Measurements from ENCODE around the gene SESN3. TPM values are rescaled to one million over a fixed set of nuclear protein-coding genes. Genes with fewer than 3 reads are reported as not detected.

Gene SESN3
- total RNA-seq, 1 experiment from 2014 or later: 1.4 TPM

GRCh38 chr11:95219599-95219998, 11.4 kb downstream of the SESN3 start:
- Histone ChIP-seq H3K4me3 (ENCODE audit: low read depth in 2 of 2, low read length in 2 of 2) (no peak overlapping the region), H3K36me3 (ENCODE audit: control insufficient read depth, insufficient read depth, low read length) (no peaks in the 10 kb centered on the region), H3K27me3 (ENCODE audit: control insufficient read depth, insufficient read depth, low read length) (peaks cover 11% of the 10 kb centered on the region), H3K4me1 (ENCODE audit: control insufficient read depth, insufficient read depth, low read length) (no peaks in the 10 kb centered on the region), H3K27ac (ENCODE audit: low read length) (no peak overlapping the region), H3K9me3 (ENCODE audit: control insufficient read depth, insufficient read depth, low read depth, low read length) (no peaks in the 10 kb centered on the region)
- no peak for DNase-seq (ENCODE audit: low read depth, low spot score)
- no peak for ATAC-seq
- in situ Hi-C loops (cut with HindIII; ENCODE audit: low pct_unique_long_range_greater_than_20kb, low sequenced_read_pairs) (no loop called here), intact Hi-C loops (cut with micrococcal nuclease; ENCODE audit: unreplicated experiment) (no loop called here)
- POLR2A ChIA-PET: no interaction called here
- TF ChIP-seq CTCF (IDR thresholded peaks at IDR 0.05): no peak
- no peak for TF ChIP-seq SIN3A (IDR thresholded peaks at IDR 0.05; ENCODE audit: borderline replicate concordance, insufficient read depth, low read depth, low read length)
- no peak for TF ChIP-seq REST (IDR thresholded peaks at IDR 0.05; ENCODE audit: insufficient read depth in 1 of 2, low read depth in 2 of 2, low read length in 1 of 2)
- TF ChIP-seq POLR2AphosphoS5 (IDR thresholded peaks at IDR 0.05; ENCODE audit: low read depth, low read length): no peak
- TF ChIP-seq TCF7L2 (IDR thresholded peaks at IDR 0.05; ENCODE audit: low read depth, low read length): no peak
- BruUV-seq (replicated peaks): no TSS peak
- CTCF ChIA-PET: no interaction called here

GRCh38 chr11:95218149-95218548, 12.9 kb downstream of the SESN3 start:
- POLR2A ChIA-PET: no interaction called here
- H3K27me3 ChIP-seq (ENCODE audit: control insufficient read depth, insufficient read depth, low read length): peaks cover 4% of the 10 kb centered on the region
- TF ChIP-seq REST (IDR thresholded peaks at IDR 0.05; ENCODE audit: insufficient read depth in 1 of 2, low read depth in 2 of 2, low read length in 1 of 2) (no peak), SIN3A (IDR thresholded peaks at IDR 0.05; ENCODE audit: borderline replicate concordance, insufficient read depth, low read depth, low read length) (no peak), TCF7L2 (IDR thresholded peaks at IDR 0.05; ENCODE audit: low read depth, low read length) (no peak)
- no peak for DNase-seq (ENCODE audit: low read depth, low spot score)
- H3K4me1 ChIP-seq (ENCODE audit: control insufficient read depth, insufficient read depth, low read length): no peaks in the 10 kb centered on the region
- intact Hi-C loops (cut with micrococcal nuclease; ENCODE audit: unreplicated experiment) (no loop called here), in situ Hi-C loops (cut with HindIII; ENCODE audit: low pct_unique_long_range_greater_than_20kb, low sequenced_read_pairs) (no loop called here)
- H3K9me3 ChIP-seq (ENCODE audit: control insufficient read depth, insufficient read depth, low read depth, low read length): no peaks in the 10 kb centered on the region
- no peak overlapping the region for H3K27ac ChIP-seq (ENCODE audit: low read length)
- H3K36me3 ChIP-seq (ENCODE audit: control insufficient read depth, insufficient read depth, low read length): no peaks in the 10 kb centered on the region
- no TSS peak for BruUV-seq (replicated peaks)
- ATAC-seq: no peak
- H3K4me3 ChIP-seq (ENCODE audit: low read depth in 2 of 2, low read length in 2 of 2): no peak overlapping the region
- CTCF ChIA-PET: no interaction called here
